Astrocyte (in vitro differentiated cells and primary cell): ENCODE measurements around the gene GRIK1. TPM values are rescaled to one million over a fixed set of nuclear protein-coding genes. Genes with fewer than 3 reads are reported as not detected.

Source experiments
- DNase-seq: peaks from one replicate; pipeline ENCODE4 v3.0.0-alpha.2; 2010; ENCODE audit warnings: low read depth
- FAIRE-seq: peaks from 2 replicates; lab custom pipeline; 2011; peaks lifted over from hg19 to GRCh38; lab: Jason Lieb, UNC
- H2AFZ ChIP-seq: 2 replicates; pipeline ENCODE4 v1.6.0; 2012; ENCODE audit warnings: low read depth, low read length, inconsistent platforms
- H3K27ac ChIP-seq: 2 replicates; pipeline ENCODE4 v1.5.1; 2011; ENCODE audit warnings: low read depth, low read length, inconsistent platforms
- H3K27me3 ChIP-seq: 2 replicates; pipeline ENCODE4 v1.6.0; 2011; ENCODE audit warnings: low read length, inconsistent platforms; ENCODE audit not compliant: insufficient read depth
- H3K36me3 ChIP-seq: 2 replicates; pipeline ENCODE4 v1.5.1; 2011; ENCODE audit warnings: low read length, inconsistent platforms; ENCODE audit not compliant: insufficient read depth
- H3K4me1 ChIP-seq: 2 replicates; pipeline ENCODE4 v1.5.1; 2011; ENCODE audit warnings: low read length, inconsistent platforms; ENCODE audit not compliant: insufficient read depth
- H3K4me2 ChIP-seq: 2 replicates; pipeline ENCODE4 v1.6.0; 2012; ENCODE audit warnings: low read length, inconsistent platforms
- H3K4me3 ChIP-seq: 2 replicates; pipeline ENCODE4 v1.5.1; 2011; ENCODE audit warnings: low read depth, mild to moderate bottlenecking, low read length, inconsistent platforms; ENCODE audit not compliant: insufficient read depth
- H3K79me2 ChIP-seq: 2 replicates; pipeline ENCODE4 v1.6.0; 2012; ENCODE audit warnings: mild to moderate bottlenecking, low read length, inconsistent platforms; ENCODE audit not compliant: insufficient read depth
- H3K9ac ChIP-seq: 2 replicates; pipeline ENCODE4 v1.6.0; 2012; ENCODE audit warnings: mild to moderate bottlenecking, low read length, inconsistent platforms
- H3K9me3 ChIP-seq: 2 replicates; pipeline ENCODE4 v1.5.1; 2012; ENCODE audit warnings: low read depth, mild to moderate bottlenecking, low read length, inconsistent platforms; ENCODE audit not compliant: insufficient read depth
- H4K20me1 ChIP-seq: 2 replicates; pipeline ENCODE4 v1.6.0; 2012; ENCODE audit warnings: low read length, inconsistent platforms; ENCODE audit not compliant: insufficient read depth
- H3K27ac Mint-ChIP-seq: one replicate; pipeline ENCODE4 v1.8.0; 2021; ENCODE audit warnings: mild to moderate bottlenecking, mixed read lengths; ENCODE audit not compliant: unreplicated experiment
- H3K27me3 Mint-ChIP-seq: one replicate; pipeline ENCODE4 v1.8.0; 2021; ENCODE audit warnings: low read depth, mixed read lengths; ENCODE audit not compliant: unreplicated experiment
- H3K36me3 Mint-ChIP-seq: one replicate; pipeline ENCODE4 v1.8.0; 2021; ENCODE audit warnings: low read depth, mixed read lengths; ENCODE audit not compliant: unreplicated experiment
- H3K4me1 Mint-ChIP-seq: one replicate; pipeline ENCODE4 v1.8.0; 2021; ENCODE audit warnings: low read depth, mixed read lengths; ENCODE audit not compliant: unreplicated experiment
- H3K4me3 Mint-ChIP-seq: one replicate; pipeline ENCODE4 v1.8.0; 2021; ENCODE audit warnings: mild to moderate bottlenecking, moderate library complexity, mixed read lengths; ENCODE audit not compliant: unreplicated experiment
- H3K9me3 Mint-ChIP-seq: one replicate; pipeline ENCODE4 v1.8.0; 2021; ENCODE audit warnings: mild to moderate bottlenecking, mixed read lengths; ENCODE audit not compliant: unreplicated experiment
- EZH2 ChIP-seq: IDR thresholded peaks from 2 replicates; pipeline ENCODE4 v1.6.1; 2012; ENCODE audit warnings: mild to moderate bottlenecking, low read length, inconsistent platforms; ENCODE audit not compliant: insufficient read depth
- total RNA-seq: library from RNA; stranded (reverse); gene quantifications from 2 replicates; pipeline ENCODE4 v1.2.1, GENCODE V29; 2021
- TF ChIP-seq, protein P1 (sequence below): IDR thresholded peaks from 2 replicates; pipeline ENCODE4 v1.5.1; 2011; ENCODE audit warnings: low read depth, mild to moderate bottlenecking, inconsistent platforms, low read length, moderate library complexity; ENCODE audit not compliant: insufficient read depth

Gene GRIK1
- total RNA-seq, 1 donor from 2014 or later = not detected

DNA sequence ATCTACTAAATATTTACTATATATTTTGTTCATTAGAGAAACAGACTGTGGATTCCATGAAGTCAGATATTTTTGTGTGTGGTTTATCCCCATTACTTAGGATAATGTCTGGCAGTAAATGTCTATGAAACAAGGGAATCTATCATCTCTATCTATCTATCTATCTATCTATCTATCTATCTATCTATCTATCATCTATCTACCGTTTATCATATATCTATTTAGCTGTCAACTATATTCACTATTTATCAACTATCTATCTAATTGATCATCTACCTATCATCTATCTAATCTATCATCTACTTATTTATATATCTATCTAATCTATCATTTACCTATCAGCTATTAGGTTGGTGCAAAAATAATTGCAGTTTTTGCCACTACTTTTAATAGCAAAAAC, 255.7 kb downstream of the GRIK1 start:
- H3K36me3 ChIP-seq = no peaks in the 10 kb centered on the region
- Mint-ChIP-seq H3K4me3 (no peak overlapping the region), H3K4me1 (peaks cover 1% of the 10 kb centered on the region), H3K27me3 (no peaks in the 10 kb centered on the region), H3K9me3 (peaks cover 2% of the 10 kb centered on the region), H3K27ac (no peak overlapping the region), H3K36me3 (no peaks in the 10 kb centered on the region)
- no peak overlapping the region for H3K4me3 ChIP-seq
- no peaks in the 10 kb centered on the region for H3K27me3 ChIP-seq
- no peaks in the 10 kb centered on the region for H3K9me3 ChIP-seq
- no peaks in the 10 kb centered on the region for H4K20me1 ChIP-seq
- no peak for DNase-seq
- no peaks in the 10 kb centered on the region for H3K4me1 ChIP-seq
- H3K9ac ChIP-seq = no peak overlapping the region
- no peak overlapping the region for H3K27ac ChIP-seq
- H3K79me2 ChIP-seq = no peaks in the 10 kb centered on the region
- no peak for FAIRE-seq
- H3K4me2 ChIP-seq = no peak overlapping the region
- no peak overlapping the region for H2AFZ ChIP-seq
- TF ChIP-seq, protein P1, sequence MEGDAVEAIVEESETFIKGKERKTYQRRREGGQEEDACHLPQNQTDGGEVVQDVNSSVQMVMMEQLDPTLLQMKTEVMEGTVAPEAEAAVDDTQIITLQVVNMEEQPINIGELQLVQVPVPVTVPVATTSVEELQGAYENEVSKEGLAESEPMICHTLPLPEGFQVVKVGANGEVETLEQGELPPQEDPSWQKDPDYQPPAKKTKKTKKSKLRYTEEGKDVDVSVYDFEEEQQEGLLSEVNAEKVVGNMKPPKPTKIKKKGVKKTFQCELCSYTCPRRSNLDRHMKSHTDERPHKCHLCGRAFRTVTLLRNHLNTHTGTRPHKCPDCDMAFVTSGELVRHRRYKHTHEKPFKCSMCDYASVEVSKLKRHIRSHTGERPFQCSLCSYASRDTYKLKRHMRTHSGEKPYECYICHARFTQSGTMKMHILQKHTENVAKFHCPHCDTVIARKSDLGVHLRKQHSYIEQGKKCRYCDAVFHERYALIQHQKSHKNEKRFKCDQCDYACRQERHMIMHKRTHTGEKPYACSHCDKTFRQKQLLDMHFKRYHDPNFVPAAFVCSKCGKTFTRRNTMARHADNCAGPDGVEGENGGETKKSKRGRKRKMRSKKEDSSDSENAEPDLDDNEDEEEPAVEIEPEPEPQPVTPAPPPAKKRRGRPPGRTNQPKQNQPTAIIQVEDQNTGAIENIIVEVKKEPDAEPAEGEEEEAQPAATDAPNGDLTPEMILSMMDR = no peak
- no peak for TF ChIP-seq EZH2

DNA sequence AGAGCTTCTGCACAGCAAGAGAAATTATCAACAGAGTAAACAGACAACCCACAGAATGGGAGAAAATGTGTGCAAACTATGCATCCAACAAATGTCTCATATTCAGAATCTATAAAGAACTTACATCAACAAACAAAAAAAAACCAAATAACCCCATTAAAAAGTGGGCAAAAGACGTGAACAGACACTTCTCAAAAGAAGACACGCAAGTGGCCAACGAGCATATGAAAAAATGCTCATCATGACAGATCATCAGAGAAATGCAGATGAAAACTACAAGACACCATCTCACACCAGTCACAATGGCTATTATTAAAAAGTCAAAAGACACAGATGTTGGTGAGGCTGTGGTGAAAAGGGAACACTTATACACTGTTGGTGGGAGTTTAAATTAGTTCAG, 257.0 kb downstream of the GRIK1 start:
- H3K79me2 ChIP-seq = no peaks in the 10 kb centered on the region
- Mint-ChIP-seq H3K27me3 (no peaks in the 10 kb centered on the region), H3K4me1 (peaks cover 1% of the 10 kb centered on the region), H3K4me3 (no peak overlapping the region), H3K9me3 (peaks cover 2% of the 10 kb centered on the region), H3K27ac (no peak overlapping the region), H3K36me3 (no peaks in the 10 kb centered on the region)
- H3K27ac ChIP-seq = no peak overlapping the region
- H3K27me3 ChIP-seq = no peaks in the 10 kb centered on the region
- no peaks in the 10 kb centered on the region for H3K4me1 ChIP-seq
- no peak for TF ChIP-seq EZH2
- TF ChIP-seq, protein P1 = no peak
- no peaks in the 10 kb centered on the region for H3K36me3 ChIP-seq
- H3K4me2 ChIP-seq = no peak overlapping the region
- no peak overlapping the region for H2AFZ ChIP-seq
- no peaks in the 10 kb centered on the region for H3K9me3 ChIP-seq
- FAIRE-seq = no peak
- no peak overlapping the region for H3K9ac ChIP-seq
- no peaks in the 10 kb centered on the region for H4K20me1 ChIP-seq
- H3K4me3 ChIP-seq = no peak overlapping the region
- DNase-seq = no peak

DNA sequence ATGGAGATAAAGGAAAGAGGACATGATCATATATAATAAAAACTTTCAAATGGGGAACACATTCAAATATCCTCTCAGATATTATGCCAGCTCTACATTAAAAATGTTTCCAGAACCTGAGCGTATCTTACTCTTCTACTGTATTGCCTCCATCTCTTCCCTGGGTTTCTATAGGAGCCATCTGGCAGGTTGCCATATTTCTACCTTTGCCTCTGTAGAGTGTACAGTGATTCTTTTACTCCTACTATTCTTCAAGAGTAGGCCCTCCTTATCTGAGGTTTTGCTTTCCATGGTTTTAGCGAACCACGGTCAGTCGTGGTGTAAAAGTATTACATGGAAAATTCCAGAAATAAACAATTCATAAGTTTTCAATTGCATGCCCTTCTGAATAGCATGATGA, 259.5 kb downstream of the GRIK1 start:
- H3K27ac Mint-ChIP-seq = no peak overlapping the region
- FAIRE-seq = no peak
- H3K36me3 ChIP-seq = no peaks in the 10 kb centered on the region
- H3K36me3 Mint-ChIP-seq = no peaks in the 10 kb centered on the region
- H3K27me3 Mint-ChIP-seq = no peaks in the 10 kb centered on the region
- TF ChIP-seq EZH2 = no peak
- TF ChIP-seq, protein P1 = no peak
- H3K4me3 ChIP-seq = no peak overlapping the region
- H4K20me1 ChIP-seq = no peaks in the 10 kb centered on the region
- H3K4me1 ChIP-seq = no peaks in the 10 kb centered on the region
- no peaks in the 10 kb centered on the region for H3K4me1 Mint-ChIP-seq
- H3K4me2 ChIP-seq = no peak overlapping the region
- no peaks in the 10 kb centered on the region for H3K27me3 ChIP-seq
- H3K9ac ChIP-seq = no peak overlapping the region
- DNase-seq = no peak
- H3K27ac ChIP-seq = no peak overlapping the region
- no peak overlapping the region for H3K4me3 Mint-ChIP-seq
- no peaks in the 10 kb centered on the region for H3K9me3 ChIP-seq
- H3K79me2 ChIP-seq = no peaks in the 10 kb centered on the region
- no peak overlapping the region for H2AFZ ChIP-seq
- H3K9me3 Mint-ChIP-seq = peaks cover 2% of the 10 kb centered on the region
